ENCODE measurements around the gene IFITM10. TPM values are rescaled to one million over a fixed set of nuclear protein-coding genes. Genes with fewer than 3 reads are reported as not detected.
A peak's percentile ranks its signal among the peaks of the same experiment; 100 is the strongest.
"Not testable (repeated sequence)": the region's sequence is repeated elsewhere in the genome, so short reads cannot be mapped to it uniquely, and the experiment has no call there.

The IFITM10 gene
- total RNA-seq, 2 donors from 2014 or later: 0.27 to 0.76 TPM

- ATAC-seq (no peak), DNase-seq (no peak)
- intact Hi-C loops (cut with DNase I): no loop called here
These were observed 28.8 kb upstream of the IFITM10 start for GRCh38 chr11:1779034-1779805.

DNA sequence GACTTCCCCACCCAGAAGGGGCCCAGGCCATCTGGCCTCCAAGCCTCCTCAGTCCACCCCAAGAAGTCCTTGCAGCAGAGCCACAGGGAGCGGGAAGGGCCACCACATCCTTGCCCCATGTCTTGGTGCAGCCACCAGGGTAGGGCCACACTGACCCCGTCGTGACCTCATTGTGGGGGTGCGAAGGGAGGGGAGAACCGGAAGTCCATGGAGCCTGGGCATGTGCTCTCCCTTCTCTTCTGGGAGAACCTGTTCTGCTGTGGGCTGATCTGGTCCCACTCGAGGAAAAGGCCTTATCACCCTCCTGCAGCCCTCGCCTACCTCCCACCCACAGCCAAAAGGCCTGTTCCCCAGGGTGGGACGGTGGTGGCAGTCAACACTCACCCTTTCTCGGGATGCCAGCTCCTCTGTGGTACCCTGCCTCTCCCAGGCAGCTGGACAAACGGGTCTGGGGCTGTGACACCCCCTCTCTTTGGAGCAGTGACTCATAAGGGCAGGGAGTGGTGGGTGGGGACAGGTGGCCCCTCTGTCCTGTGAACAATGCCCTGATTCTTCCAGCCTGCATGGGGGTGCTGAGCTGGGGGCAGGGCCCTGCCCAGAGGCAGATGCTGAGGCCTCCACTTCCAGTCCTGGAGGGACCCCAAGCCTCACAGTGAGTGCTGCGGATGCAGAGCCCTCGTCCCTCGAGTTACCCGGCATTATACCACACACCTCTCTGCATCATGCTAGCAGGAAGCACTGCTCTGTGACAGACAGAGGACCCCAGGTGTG lies 27.9 kb upstream of the IFITM10 start:
- no peak for DNase-seq
- no peak for ATAC-seq
- intact Hi-C loops (cut with DNase I): no loop called here

DNA sequence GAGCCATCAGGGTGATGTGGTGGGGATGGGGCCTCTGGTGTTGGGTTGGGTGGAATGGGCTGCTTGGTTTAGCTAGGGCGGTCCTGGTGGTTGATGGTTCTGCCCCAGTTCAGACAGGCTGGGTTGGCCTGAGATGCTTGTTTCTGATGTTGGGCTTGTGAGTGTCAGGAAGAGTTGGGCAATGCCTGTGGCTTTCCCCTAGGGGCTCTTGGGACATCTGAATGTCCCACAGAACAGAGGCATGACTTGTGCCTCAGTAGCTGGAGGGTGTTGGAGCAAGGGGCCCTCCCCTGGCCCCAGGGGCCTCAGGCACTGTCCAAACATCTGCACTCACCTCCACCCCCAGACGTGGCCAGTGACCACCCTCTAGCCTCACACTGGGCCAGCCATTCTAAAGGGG lies 27.3 kb upstream of the IFITM10 start:
- no peak for DNase-seq

GRCh38 chr11:1776944-1777715 lies 26.7 kb upstream of the IFITM10 start:
- intact Hi-C loops (cut with DNase I): no loop called here
- no peak for DNase-seq
- ATAC-seq: no peak

More for the DNA sequence above, 27.3 kb upstream of the IFITM10 start:
- ATAC-seq: peak in 1 of 2 donors; percentile 10
- intact Hi-C loops (cut with DNase I): no loop called here

GRCh38 chr11:1776331-1776851 lies 26.0 kb upstream of the IFITM10 start:
- ATAC-seq (no peak), DNase-seq (no peak)
- intact Hi-C loops (cut with DNase I): no loop called here

- ATAC-seq (no peak), DNase-seq (no peak)
- intact Hi-C loops (cut with DNase I): no loop called here
These were observed 24.5 kb upstream of the IFITM10 start for GRCh38 chr11:1774886-1775285.

DNA sequence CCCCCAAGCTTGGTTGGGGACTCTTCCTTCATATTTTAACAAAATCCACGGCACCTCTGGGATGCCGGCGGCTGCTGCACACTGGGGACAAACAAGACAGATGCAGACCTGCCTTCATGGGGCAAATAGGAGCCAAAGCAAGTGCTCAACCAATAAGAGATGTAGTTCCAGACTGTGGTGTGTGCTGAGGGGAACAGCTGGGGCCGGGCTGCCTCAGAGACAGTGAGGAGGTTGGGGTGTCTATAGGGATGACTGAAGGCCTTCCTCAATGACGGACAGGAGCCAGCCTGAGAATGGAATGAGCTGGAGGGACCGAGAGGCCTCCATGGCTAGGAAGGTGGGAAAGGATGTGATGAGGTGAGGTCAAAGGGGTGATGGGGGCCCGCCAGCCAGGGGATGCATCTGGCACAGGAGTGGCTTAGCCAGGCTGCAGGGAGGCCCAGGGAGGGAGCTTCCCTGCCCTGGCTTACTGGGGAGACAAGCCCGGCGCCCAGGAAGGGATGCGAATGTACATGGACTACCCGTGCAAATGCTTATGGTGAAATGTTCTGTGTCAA lies 23.7 kb upstream of the IFITM10 start:
- intact Hi-C loops (cut with DNase I): no loop called here
- ATAC-seq (no peak), DNase-seq (no peak)

DNA sequence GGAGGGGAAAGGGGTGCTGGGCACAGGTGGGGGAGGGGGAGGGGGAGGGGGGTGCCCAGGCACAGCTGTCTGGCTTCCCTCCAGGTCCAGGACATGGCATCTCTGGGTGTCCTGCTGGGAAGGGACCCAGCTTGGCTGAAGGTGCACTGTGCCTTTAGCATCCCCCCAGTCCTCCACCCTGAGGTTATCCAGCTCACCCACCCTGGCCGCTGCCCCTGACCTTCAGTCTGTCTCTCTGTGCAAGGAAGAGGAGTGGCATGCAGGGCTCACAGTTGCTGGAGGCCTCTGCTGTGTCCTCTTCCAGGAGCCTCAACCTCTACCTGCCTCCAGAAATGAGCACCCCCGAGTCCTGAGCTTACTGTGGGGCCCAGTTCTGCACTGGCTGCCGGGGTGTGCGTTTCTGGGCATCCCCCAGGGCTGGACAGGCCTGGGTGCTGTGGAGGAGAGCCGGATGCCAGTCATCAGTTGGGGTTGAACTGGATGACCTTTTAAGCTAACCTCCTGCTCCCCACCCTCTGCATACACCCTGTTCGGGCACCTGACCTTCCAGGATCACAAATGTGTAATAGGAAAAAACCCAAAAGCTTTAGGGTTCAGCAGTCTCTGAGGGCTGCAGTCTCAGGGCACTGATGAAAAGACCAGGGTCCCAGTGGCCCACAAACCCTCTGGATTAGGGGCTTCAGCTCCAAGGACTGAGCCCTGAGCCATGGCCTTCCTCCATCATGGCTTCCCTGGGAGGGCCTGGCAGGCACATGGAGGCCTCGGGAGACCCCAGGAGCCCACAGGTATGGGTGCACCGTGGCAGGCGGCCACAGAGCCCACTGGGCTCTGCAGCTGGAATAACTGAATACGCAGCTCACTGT lies 23.0 kb upstream of the IFITM10 start:
- intact Hi-C loops (cut with DNase I): no loop called here
- DNase-seq (no peak), ATAC-seq (no peak)

GRCh38 chr11:1772270-1773130 lies 22.1 kb upstream of the IFITM10 start:
- ATAC-seq (peak; percentile 78 to 95), DNase-seq (peak; percentile 70)
- intact Hi-C loops (cut with DNase I): no loop called here

DNA sequence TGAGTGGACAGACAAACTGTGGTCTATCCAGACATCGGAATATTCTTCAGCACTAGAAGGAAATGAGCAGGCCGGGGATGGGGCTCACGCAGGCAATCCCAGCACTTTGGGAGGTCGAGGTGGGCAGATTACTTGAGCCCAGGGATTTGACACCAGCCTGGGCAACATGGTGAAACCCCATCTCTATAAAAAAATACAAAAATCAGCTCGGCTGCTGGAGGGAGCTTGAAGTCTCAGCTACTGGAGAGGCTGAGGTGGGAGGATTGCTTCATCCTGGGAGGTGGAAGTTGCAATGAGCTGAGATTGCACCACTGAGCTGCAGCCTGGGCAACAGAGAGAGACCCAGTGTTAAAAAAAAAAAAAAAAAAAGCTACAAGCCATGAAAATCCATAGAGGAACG lies 21.3 kb upstream of the IFITM10 start:
- DNase-seq (no peak), ATAC-seq (peak; percentile 50 to 77)
- intact Hi-C loops (cut with DNase I): no loop called here

GRCh38 chr11:1771273-1771672 lies 20.9 kb upstream of the IFITM10 start:
- no peak for ATAC-seq
- intact Hi-C loops (cut with DNase I): no loop called here
- no peak for DNase-seq

DNA sequence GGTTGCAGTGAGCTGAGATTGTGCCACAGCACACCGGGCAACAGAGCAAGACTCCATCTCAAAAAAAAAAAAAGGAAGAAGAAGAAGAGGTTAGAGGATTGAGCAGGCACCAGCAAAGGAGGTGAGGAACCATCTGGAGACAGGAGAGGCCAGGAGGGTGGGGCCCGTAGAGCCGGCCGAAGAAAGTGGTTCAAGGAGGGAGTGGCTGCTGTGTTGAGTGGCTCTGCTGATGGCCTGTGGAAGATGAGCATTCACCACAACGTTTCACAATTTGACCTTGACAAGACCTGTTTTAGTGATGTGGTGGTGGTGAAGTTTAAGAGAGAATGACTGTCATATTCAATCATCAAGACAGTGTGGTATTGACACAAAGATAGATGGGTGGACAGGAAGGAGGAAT lies 20.1 kb upstream of the IFITM10 start:
- intact Hi-C loops (cut with DNase I): no loop called here
- no peak for DNase-seq

DNA sequence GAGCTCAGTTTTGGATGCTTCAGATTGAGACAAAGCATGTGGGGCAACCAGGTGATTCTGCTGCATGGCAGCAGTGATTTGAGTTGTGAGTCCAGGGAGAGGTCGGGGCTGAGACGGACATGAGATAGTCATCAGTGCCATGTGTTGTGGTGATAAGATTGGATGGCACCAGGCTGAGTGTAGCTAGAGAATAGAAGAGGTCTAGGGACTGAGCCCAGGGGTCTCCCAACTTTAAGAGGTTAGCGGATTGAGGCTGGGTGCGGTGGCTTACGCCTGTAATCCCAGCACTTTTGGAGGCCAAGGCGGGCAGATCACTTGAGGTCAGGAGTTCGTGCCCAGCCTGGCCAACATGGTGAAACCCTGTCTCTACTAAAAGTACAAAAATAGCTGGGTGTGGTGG lies 19.7 kb upstream of the IFITM10 start:
- DNase-seq (no peak), ATAC-seq (no peak)
- intact Hi-C loops (cut with DNase I): no loop called here

More for the DNA sequence above, 20.1 kb upstream of the IFITM10 start:
- no peak for ATAC-seq

DNA sequence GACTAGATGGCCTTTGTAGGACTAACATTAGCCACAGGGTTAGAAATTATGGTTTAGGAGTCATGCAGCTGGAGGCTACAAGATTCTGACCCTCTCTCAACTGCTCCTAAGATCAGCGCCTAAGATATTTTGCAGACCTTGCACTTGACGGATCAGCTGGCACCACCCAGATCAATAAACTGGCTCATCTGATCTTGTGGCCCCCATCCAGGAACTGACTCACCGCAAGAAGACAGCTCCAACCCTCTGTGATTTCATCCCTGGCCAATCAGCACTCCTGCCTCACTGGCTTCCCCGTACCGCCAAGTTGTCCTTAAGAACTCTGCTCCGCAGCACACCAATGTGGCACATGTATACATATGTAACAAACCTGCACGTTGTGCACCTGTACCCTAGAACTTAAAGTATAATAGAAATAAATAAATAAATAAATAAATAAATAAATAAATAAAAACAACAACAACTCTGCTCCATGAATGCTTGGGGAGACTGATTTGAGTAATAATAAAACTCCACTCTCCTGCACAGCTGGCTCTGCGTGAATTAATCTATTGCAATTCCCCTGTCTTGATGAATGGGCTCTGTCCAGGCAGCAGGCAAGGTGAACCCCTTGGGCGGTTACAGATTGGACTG lies 19.0 kb upstream of the IFITM10 start:
- ATAC-seq; DNase-seq; intact Hi-C loops (cut with DNase I): not testable (repeated sequence)

GRCh38 chr11:1768141-1768469 lies 17.7 kb upstream of the IFITM10 start:
- no peak for DNase-seq
- intact Hi-C loops (cut with DNase I): no loop called here

DNA sequence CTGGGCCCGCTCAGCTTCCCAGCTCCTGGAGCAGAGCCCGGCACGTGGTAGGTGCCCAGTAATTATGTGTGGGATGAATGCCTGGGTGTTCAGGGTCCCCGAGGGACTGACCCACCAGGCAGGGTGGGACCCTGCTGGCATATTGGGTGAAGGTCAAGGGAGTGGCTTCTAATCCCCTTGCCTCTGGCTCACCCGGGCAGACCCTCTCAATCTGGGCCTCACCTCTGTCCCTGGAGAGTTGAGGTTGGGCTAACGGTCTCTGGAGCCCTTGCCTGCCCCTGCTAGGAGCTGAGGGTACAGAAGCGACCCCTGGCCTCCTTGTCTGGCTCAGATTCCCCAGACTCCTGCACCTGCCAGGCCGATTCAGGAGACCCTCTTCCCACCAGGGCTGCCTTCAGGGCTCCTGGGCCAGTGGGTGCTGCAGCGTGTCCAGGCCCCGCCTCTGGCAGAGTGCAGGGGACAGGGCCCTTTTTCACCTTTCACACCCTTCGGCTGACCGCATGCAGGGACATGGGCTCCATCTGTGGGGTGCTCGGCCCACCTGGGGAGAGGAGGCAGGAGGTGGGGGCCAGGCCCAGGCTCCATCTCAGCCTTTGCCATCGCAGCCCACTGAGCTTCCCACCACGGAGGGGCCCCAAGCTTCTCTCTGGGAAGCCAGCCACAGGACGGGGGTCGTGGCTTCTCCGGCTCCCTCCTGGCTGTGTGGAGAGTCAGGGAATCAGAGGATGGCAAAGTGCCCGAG lies 17.2 kb upstream of the IFITM10 start:
- DNase-seq (no peak), ATAC-seq (no peak)
- intact Hi-C loops (cut with DNase I): no loop called here

More at GRCh38 chr11:1768141-1768469, 17.7 kb upstream of the IFITM10 start:
- ATAC-seq: no peak

Measured in left cardiac atrium (tissue), 4 donors.